Fibroblast of lung (primary cell): ENCODE measurements around the gene PHLDA2. TPM values are rescaled to one million over a fixed set of nuclear protein-coding genes. Genes with fewer than 3 reads are reported as not detected.

Experiments used
- DNase-seq, 2 donors: peaks; one replicate each; pipeline versions ENCODE4 v3.0.0 to v3.0.0-alpha.2; 2010; ENCODE audit warnings: low read depth in 2 of 2
- H2AFZ ChIP-seq: 2 replicates; pipeline ENCODE4 v1.5.1; 2012; ENCODE audit warnings: low read length, control low read depth, inconsistent platforms
- H3K27ac ChIP-seq: 2 replicates; pipeline ENCODE4 v1.5.1; 2011; ENCODE audit warnings: low read length, control low read depth; ENCODE audit not compliant: insufficient read depth
- H3K27me3 ChIP-seq: 2 replicates; pipeline ENCODE4 v1.5.1; 2011; ENCODE audit warnings: mild to moderate bottlenecking, low read length; ENCODE audit not compliant: control insufficient read depth, insufficient read depth
- H3K36me3 ChIP-seq: 2 replicates; pipeline ENCODE4 v1.5.1; 2011; ENCODE audit warnings: low read length; ENCODE audit not compliant: control insufficient read depth, insufficient read depth
- H3K4me1 ChIP-seq: 2 replicates; pipeline ENCODE4 v1.5.1; 2011; ENCODE audit warnings: low read length; ENCODE audit not compliant: control insufficient read depth, insufficient read depth; ENCODE audit errors: extremely low read depth
- H3K4me2 ChIP-seq: 2 replicates; pipeline ENCODE4 v1.5.1; 2011; ENCODE audit warnings: low read length, control low read depth; ENCODE audit not compliant: insufficient read depth; ENCODE audit errors: extremely low read depth
- H3K4me3 ChIP-seq, 4 experiments: fragments of 200-600 bp in 1 of 4; sonication (generic) in 1 of 4; replicated peaks in 1 of 4; 2 replicates each; pipeline ENCODE4 v1.5.1; 2011 to 2016; ENCODE audit warnings: low read length in 4 of 4, low read depth in 3 of 4, mild to moderate bottlenecking in 3 of 4, control low read depth in 2 of 4, inconsistent platforms in 1 of 4, mixed read lengths in 1 of 4; ENCODE audit not compliant: insufficient read depth in 1 of 4; ENCODE audit errors: control extremely low read depth in 1 of 4
- H3K79me2 ChIP-seq: 2 replicates; pipeline ENCODE4 v1.5.1; 2012; ENCODE audit warnings: mild to moderate bottlenecking, low read length, inconsistent platforms; ENCODE audit not compliant: control insufficient read depth, insufficient read depth
- H3K9ac ChIP-seq: 2 replicates; pipeline ENCODE4 v1.5.1; 2011; ENCODE audit warnings: mild to moderate bottlenecking, low read length, control low read depth; ENCODE audit not compliant: insufficient read depth
- H3K9me3 ChIP-seq: 2 replicates; pipeline ENCODE4 v1.5.1; 2012; ENCODE audit warnings: low read depth, low read length; ENCODE audit not compliant: control insufficient read depth, insufficient read depth
- H4K20me1 ChIP-seq: 2 replicates; pipeline ENCODE4 v1.5.1; 2011; ENCODE audit warnings: low read length; ENCODE audit not compliant: control insufficient read depth, insufficient read depth; ENCODE audit errors: extremely low read depth
- CTCF ChIP-seq, 2 donors: IDR thresholded peaks in 1 of 2; conservative IDR thresholded peaks in 1 of 2; 1 replicate in 1 of 2; 2 replicates in 1 of 2; pipeline ENCODE4 v1.5.1; 2011 to 2012; ENCODE audit warnings: low read length in 2 of 2, control low read depth in 1 of 2, inconsistent platforms in 1 of 2, low read depth in 1 of 2, mild to moderate bottlenecking in 1 of 2
- EZH2 ChIP-seq: IDR thresholded peaks from 2 replicates; pipeline ENCODE4 v1.5.1; 2012; ENCODE audit warnings: low read length, control low read depth, mild to moderate bottlenecking; ENCODE audit errors: missing control alignments
- polyA plus RNA-seq, 2 donors: library from polyadenylated mRNA; depleted of rRNA in 1 of 2; stranded (reverse) in 1 of 2; unstranded in 1 of 2; fragments of >200 nt; gene quantifications; 2 replicates each; pipeline ENCODE4 v1.2.1, GENCODE V29; 2011 to 2012; ENCODE audit warnings: missing spikeins in 1 of 2
- total RNA-seq: library from RNA; depleted of rRNA; stranded (reverse); fragments of >200 nt; gene quantifications from 2 replicates; pipeline ENCODE4 v1.2.1, GENCODE V29; 2014

PHLDA2 gene
- total and polyA plus RNA-seq, 2 donors (not counting 1 experiment from before 2014, with no cell fraction given): 6.8 to 16.2 TPM

- Histone ChIP-seq H2AFZ (no peak overlapping the region), H3K36me3 (no peaks in the 10 kb centered on the region), H4K20me1 (no peaks in the 10 kb centered on the region), H3K9ac (no peak overlapping the region), H3K4me3 (no peak overlapping the region), H3K4me1 (no peaks in the 10 kb centered on the region), H3K27me3 (peaks cover 5% of the 10 kb centered on the region), H3K9me3 (no peaks in the 10 kb centered on the region), H3K79me2 (no peaks in the 10 kb centered on the region), H3K4me2 (no peak overlapping the region), H3K27ac (no peak overlapping the region)
- TF ChIP-seq EZH2 (no peak), CTCF (conservative IDR thresholded peaks at IDR 0.05 in 1 of 2, IDR thresholded peaks at IDR 0.05 in 1 of 2; ENCODE audit: low read depth in 1 of 2, low read length in 2 of 2) (no peak)
- no peak for DNase-seq
These were observed 47.2 kb downstream of the PHLDA2 start for GRCh38 chr11:2881981-2882375.

DNA sequence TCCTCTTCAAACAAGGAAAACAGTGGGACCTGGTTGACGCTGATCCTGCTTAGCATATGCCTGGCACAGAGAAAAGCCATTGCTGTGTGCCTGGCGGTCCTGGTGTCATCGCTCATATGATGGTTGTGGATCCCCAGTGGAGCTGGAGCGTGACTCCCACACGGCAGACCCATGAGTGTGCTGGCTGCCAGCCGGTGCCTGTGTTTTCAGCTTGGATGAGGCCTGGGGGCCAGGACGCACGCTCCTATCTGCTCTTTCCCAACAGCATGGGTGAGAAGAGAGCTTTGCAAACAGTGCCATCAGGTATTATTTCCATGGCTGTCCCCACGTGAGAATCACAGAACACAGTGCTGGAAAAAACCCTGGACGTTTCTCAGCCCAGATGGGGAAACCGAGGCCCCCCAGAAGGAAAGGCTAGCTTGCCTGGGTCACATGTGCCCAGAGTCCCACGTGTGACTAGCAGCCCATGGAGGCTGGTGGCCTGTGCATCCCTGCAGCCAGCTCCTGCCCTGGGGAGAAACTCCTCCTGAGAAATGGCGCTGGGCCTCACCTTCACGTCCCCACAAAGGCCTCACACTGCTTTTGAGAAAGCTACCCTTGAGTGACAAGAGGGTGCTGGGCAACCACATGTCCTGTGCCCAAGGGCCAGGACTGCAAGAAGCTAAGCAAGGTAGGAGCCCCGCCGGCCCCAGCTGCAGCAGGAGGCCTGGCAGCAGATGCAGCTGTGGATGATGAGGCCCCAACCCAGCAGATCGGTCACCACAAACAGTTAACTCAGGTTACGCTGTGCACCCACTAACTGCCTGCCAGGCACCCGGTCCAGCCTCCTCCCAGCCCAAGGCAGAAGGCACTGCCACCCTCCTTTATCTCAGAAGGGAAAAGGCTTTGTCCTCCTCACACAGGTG lies 47.9 kb downstream of the PHLDA2 start:
- Histone ChIP-seq H4K20me1 (no peaks in the 10 kb centered on the region), H3K9ac (no peak overlapping the region), H3K4me3 (no peak overlapping the region), H2AFZ (no peak overlapping the region), H3K79me2 (no peaks in the 10 kb centered on the region), H3K36me3 (no peaks in the 10 kb centered on the region), H3K4me2 (no peak overlapping the region), H3K27ac (no peak overlapping the region), H3K4me1 (no peaks in the 10 kb centered on the region), H3K9me3 (no peaks in the 10 kb centered on the region), H3K27me3 (peaks cover 5% of the 10 kb centered on the region)
- no peak for DNase-seq
- TF ChIP-seq CTCF (conservative IDR thresholded peaks at IDR 0.05 in 1 of 2, IDR thresholded peaks at IDR 0.05 in 1 of 2; ENCODE audit: low read depth in 1 of 2, low read length in 2 of 2) (no peak), EZH2 (no peak)

DNA sequence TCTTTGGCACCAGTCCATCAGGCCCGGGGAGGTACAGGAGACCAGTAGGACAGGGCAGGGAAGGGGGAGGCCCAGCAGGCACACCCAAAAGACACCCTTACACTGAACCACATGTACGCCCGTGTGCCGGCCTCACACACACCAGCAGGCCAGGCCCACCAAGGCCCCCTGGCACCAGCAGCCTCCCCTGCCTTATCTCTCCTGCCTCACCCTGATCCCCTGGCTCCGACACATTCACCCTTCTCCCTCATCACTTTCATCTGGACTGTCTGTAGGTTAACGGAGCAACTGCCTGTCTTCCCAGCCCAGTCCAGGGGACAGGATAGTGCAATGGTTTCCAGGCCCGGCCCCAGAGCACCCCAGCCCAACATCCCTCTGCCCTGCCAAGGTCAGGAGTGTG lies 48.6 kb downstream of the PHLDA2 start:
- H3K9ac ChIP-seq: no peak overlapping the region
- DNase-seq: no peak
- no peak overlapping the region for H2AFZ ChIP-seq
- H3K36me3 ChIP-seq: no peaks in the 10 kb centered on the region
- no peaks in the 10 kb centered on the region for H4K20me1 ChIP-seq
- H3K9me3 ChIP-seq: no peaks in the 10 kb centered on the region
- no peak for TF ChIP-seq CTCF (conservative IDR thresholded peaks at IDR 0.05 in 1 of 2, IDR thresholded peaks at IDR 0.05 in 1 of 2; ENCODE audit: low read depth in 1 of 2, low read length in 2 of 2)
- no peak for TF ChIP-seq EZH2
- H3K27ac ChIP-seq: no peak overlapping the region
- no peak overlapping the region for H3K4me3 ChIP-seq
- H3K79me2 ChIP-seq: no peaks in the 10 kb centered on the region
- H3K4me2 ChIP-seq: no peak overlapping the region
- peaks cover 5% of the 10 kb centered on the region for H3K27me3 ChIP-seq
- no peaks in the 10 kb centered on the region for H3K4me1 ChIP-seq
